Lung (tissue), 12 donors: ENCODE results near the gene TENT4A. TPM values are rescaled to one million over a fixed set of nuclear protein-coding genes. Genes with fewer than 3 reads are reported as not detected.

Experiments
- ATAC-seq: fragments of 200-7000 bp; cut with Tn5 transposase; one replicate; pipeline ENCODE4 v1.9.1; 2020; ENCODE audit warnings: moderate number of reproducible peaks; ENCODE audit not compliant: insufficient read depth, low FRiP score
- DNase-seq, 3 donors: peaks; one replicate each; pipeline ENCODE4 v3.0.0-alpha.2; 2013 to 2017
- H3K27ac ChIP-seq, 2 donors: one replicate each; pipeline ENCODE4 v1.5.1; 2013; ENCODE audit warnings: mild to moderate bottlenecking in 2 of 2, moderate library complexity in 2 of 2, control low read depth in 1 of 2, inconsistent platforms in 1 of 2, low read depth in 1 of 2, low read length in 1 of 2
- H3K27me3 ChIP-seq, 3 donors: one replicate each; pipeline ENCODE4 v1.5.1; 2013; ENCODE audit warnings: low read length in 2 of 3; ENCODE audit not compliant: control insufficient read depth in 3 of 3, insufficient read depth in 3 of 3
- H3K36me3 ChIP-seq, 4 donors: one replicate each; pipeline ENCODE4 v1.5.1; 2013; ENCODE audit warnings: low read length in 4 of 4, mild to moderate bottlenecking in 1 of 4, moderate library complexity in 1 of 4; ENCODE audit not compliant: control insufficient read depth in 4 of 4, insufficient read depth in 4 of 4
- H3K4me1 ChIP-seq, 5 donors: one replicate each; pipeline ENCODE4 v1.5.1; 2013; ENCODE audit warnings: low read length in 5 of 5, mild to moderate bottlenecking in 2 of 5, moderate library complexity in 1 of 5; ENCODE audit not compliant: control insufficient read depth in 5 of 5, insufficient read depth in 5 of 5
- H3K4me3 ChIP-seq: one replicate; pipeline ENCODE4 v1.5.1; 2013; ENCODE audit warnings: mild to moderate bottlenecking, control low read depth, moderate library complexity
- H3K9ac ChIP-seq, 2 donors: one replicate each; pipeline ENCODE4 v1.5.1; 2013; ENCODE audit warnings: low read length in 2 of 2, control low read depth in 1 of 2; ENCODE audit not compliant: insufficient read depth in 1 of 2
- H3K9me3 ChIP-seq, 4 donors: one replicate each; pipeline ENCODE4 v1.5.1; 2013; ENCODE audit warnings: low read length in 3 of 4, mild to moderate bottlenecking in 1 of 4, moderate library complexity in 1 of 4; ENCODE audit not compliant: control insufficient read depth in 4 of 4, insufficient read depth in 3 of 4
- CTCF ChIP-seq: IDR thresholded peaks from 2 replicates; pipeline ENCODE4 v1.5.1; 2012; ENCODE audit warnings: mild to moderate bottlenecking; ENCODE audit errors: control extremely low read depth, extremely low read depth
- WGBS, 2 donors: extraction: QIAGEN DNeasy Blood & Tissue Kit; methylation state at CpG; one replicate each; pipeline ENCODE4 v1.1.7; 2013; 5-methylcytosine and 5-hydroxymethylcytosine counted together
- polyA plus RNA-seq, 2 donors: library from polyadenylated mRNA; stranded (reverse); fragments of 200-250 nt; gene quantifications; one replicate each; pipeline ENCODE4 v1.2.1, GENCODE V29; 2013
- total RNA-seq, 2 donors: library from RNA; depleted of rRNA in 1 of 2; stranded (reverse); fragments of >200 nt in 1 of 2; gene quantifications; one replicate each; pipeline ENCODE4 v1.2.1, GENCODE V29; 2014 to 2021
- donor health status: control.
- donor health status: control.
- donor health status: Bipolar disorder and iron deficiency.
- donor health status: healthy.
- donor health status: DM: yes; HTN: yes; CAD: no.

The TENT4A gene
- total and polyA plus RNA-seq, 4 donors, result 9.4 to 46.9 (median 17.3) TPM

DNA sequence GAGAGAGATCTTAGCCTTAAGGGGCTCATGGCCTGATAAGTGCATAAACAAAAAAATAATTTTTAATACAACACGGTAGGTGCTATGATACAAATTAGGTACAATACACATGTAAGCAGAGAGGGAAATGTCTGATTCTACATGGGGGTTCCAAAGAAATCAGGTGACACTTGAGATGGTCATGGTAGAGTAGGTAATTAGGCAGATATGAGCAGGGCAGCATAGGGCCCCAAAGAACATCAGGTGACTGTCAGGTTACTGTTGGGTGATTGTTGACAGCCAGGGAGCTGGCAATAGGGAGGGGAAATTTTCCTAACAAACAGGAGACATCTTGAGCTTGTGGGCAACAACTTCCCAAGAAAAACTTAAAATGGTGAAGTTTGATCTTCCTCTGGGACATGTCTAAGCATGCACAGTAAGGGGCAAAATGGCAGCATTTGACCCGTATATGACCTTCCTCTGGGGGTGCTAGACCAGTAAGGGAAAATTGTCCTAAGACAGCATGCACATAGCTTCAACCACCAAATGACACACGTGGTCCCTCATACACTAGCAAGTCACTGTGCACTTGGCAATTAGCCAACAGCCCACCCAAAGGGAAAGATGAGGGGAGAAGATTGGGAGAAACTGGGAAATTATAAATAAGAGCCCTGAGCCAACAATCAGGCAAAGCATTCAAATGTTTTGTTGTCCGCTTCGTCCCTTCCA lies 37.3 kb upstream of the TENT4A start:
- Histone ChIP-seq H3K4me1 (no peaks in the 10 kb centered on the region), H3K36me3 (no peaks in the 10 kb centered on the region), H3K9me3 (no peaks in the 10 kb centered on the region), H3K27me3 (no peaks in the 10 kb centered on the region), H3K27ac (no peak overlapping the region), H3K9ac (no peak overlapping the region), H3K4me3 (no peak overlapping the region)
- ATAC-seq, result no peak
- no peak for TF ChIP-seq CTCF
- no peak for DNase-seq
- 90 to 92% methylated on average over 5 of the region's 5 CpGs for WGBS, 2 donors

GRCh38 chr5:6676702-6677101 lies 36.5 kb upstream of the TENT4A start:
- peaks cover 0 to under 1% (median 0%) of the 10 kb centered on the region in 4 donors for H3K9me3 ChIP-seq
- no peaks in the 10 kb centered on the region for H3K36me3 ChIP-seq
- DNase-seq (no peak), ATAC-seq (no peak)
- peaks cover 0 to 2% (median 0%) of the 10 kb centered on the region in 3 donors for H3K27me3 ChIP-seq
- no peak overlapping the region for H3K27ac ChIP-seq
- 82 to 84% methylated on average over 2 of the region's 2 CpGs for WGBS, 2 donors
- H3K4me3 ChIP-seq, result no peak overlapping the region
- no peak overlapping the region for H3K9ac ChIP-seq
- TF ChIP-seq CTCF, result no peak
- H3K4me1 ChIP-seq, result no peaks in the 10 kb centered on the region

DNA sequence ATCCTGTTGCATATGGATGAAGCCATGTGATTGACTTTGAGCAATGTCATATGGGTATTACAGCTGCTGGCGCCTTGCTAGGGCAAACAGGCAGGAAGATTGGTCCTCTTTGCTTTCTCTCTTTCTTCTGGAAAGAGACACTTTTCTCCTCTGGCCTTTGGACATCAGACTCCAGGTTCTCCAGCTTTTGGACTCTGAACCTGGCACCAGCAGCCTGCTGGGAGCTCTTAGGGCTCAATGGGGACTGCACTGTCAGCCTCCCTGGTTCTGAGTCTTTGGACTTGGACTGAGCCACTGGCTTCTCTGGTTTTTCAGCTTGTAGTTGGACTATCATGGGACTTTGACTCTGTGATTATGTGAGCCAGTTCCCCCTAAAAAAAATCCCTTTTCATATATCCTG lies 34.8 kb upstream of the TENT4A start:
- no peak overlapping the region for H3K4me3 ChIP-seq
- 71 to 86% methylated on average over 1 of the region's 1 CpG for WGBS, 2 donors
- no peak overlapping the region for H3K9ac ChIP-seq
- no peak for TF ChIP-seq CTCF
- H3K27me3 ChIP-seq, result peaks cover 0 to 2% (median 0%) of the 10 kb centered on the region in 3 donors
- no peak for DNase-seq
- no peaks in the 10 kb centered on the region for H3K4me1 ChIP-seq
- no peak overlapping the region for H3K27ac ChIP-seq
- H3K9me3 ChIP-seq, result peaks cover 0 to 2% (median 0%) of the 10 kb centered on the region in 4 donors
- no peaks in the 10 kb centered on the region for H3K36me3 ChIP-seq
- ATAC-seq, result no peak
